ENCODE measurements around the gene ZNF207. TPM values are rescaled to one million over a fixed set of nuclear protein-coding genes. Genes with fewer than 3 reads are reported as not detected.

ZNF207 gene
- total and polyA plus RNA-seq, 10 of the 15 experiments (the other 5 are each of a cell fraction or from before 2014, with no cell fraction given) = 156 to 348 (median 205) TPM

- TF ChIP-seq CUX1 (IDR thresholded peaks at IDR 0.05; ENCODE audit: insufficient replicate concordance, low read depth, low read length) (no peak), MYC (IDR thresholded peaks at IDR 0.05; ENCODE audit: insufficient read depth, insufficient read length, insufficient replicate concordance, low read length, severe bottlenecking) (peak; percentile 59), ZZZ3 (IDR thresholded peaks at IDR 0.05; ENCODE audit: control insufficient read depth, insufficient read length, low read depth) (no peak), USF1 (IDR thresholded peaks at IDR 0.05; ENCODE audit: borderline replicate concordance, extremely low read length, insufficient read depth, low read depth, low read length) (peak; percentile 96), PAX5 (IDR thresholded peaks at IDR 0.05; ENCODE audit: borderline replicate concordance, low read depth, low read length) (no peak), ELK1 (IDR thresholded peaks at IDR 0.05; ENCODE audit: low read depth, low read length) (no peak; the same call in 1 of the 2 replicates), IRF5 (IDR thresholded peaks at IDR 0.05; ENCODE audit: borderline replicate concordance) (no peak), ATF7 (IDR thresholded peaks at IDR 0.05; ENCODE audit: low read depth) (0 out of 2 replicates have a peak, but pooled peaks have one; percentile 26), ZNF687 (IDR thresholded peaks at IDR 0.05) (peak; percentile 47; the same call in 1 of the 2 replicates), BACH1 (IDR thresholded peaks at IDR 0.05; ENCODE audit: borderline replicate concordance) (peak; percentile 49), ZNF384 (IDR thresholded peaks at IDR 0.05; ENCODE audit: borderline replicate concordance, low read depth, low read length) (no peak), ATF2 (IDR thresholded peaks at IDR 0.05; ENCODE audit: low read length) (0 out of 2 replicates have a peak, but pooled peaks have one; percentile 26)
Measured at GRCh38 chr17:32349854-32350665, at the start of gene ZNF207 (continued).
